D721Med (cell line): Measurements from ENCODE around the gene TOR1AIP2.
"Not testable (repeated sequence)": the region's sequence is repeated elsewhere in the genome, so short reads cannot be mapped to it uniquely, and the experiment has no call there.

Source experiments
- DNase-seq: peaks from one replicate; pipeline ENCODE4 v3.0.0; 2011; ENCODE audit warnings: low spot score; ENCODE audit not compliant: insufficient read length
- FAIRE-seq: peaks from 2 replicates; lab custom pipeline; 2011; peaks lifted over from hg19 to GRCh38; lab: Jason Lieb, UNC
- TF ChIP-seq, protein P1 (sequence below): IDR thresholded peaks from 2 replicates; pipeline ENCODE4 v1.5.1; 2012; ENCODE audit warnings: mild to moderate bottlenecking, control low read depth; ENCODE audit not compliant: insufficient read depth; ENCODE audit errors: missing control alignments

TOR1AIP2 gene

DNA sequence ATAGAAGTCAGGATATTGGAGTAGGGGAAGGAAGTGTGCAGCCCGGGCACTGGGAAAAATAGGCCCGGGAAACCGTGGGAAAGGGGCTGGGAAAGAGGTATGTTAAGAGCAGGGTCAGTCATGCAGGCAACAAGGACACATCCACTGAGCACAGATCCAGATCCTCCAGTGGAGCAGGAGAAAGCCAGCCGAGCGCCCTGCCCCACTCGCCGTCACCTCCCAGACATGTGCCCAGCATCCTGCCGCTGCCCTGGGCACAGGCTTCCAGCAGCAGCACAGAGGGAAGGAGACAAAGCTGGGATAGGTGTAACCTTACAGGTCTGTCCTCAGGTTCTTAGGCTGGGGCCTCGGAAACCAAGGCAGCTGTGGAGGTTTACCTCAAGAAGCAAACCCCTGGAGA is 70.3 kb downstream of the TOR1AIP2 start:
- FAIRE-seq (no peak), DNase-seq (no peak)
- TF ChIP-seq, protein P1, sequence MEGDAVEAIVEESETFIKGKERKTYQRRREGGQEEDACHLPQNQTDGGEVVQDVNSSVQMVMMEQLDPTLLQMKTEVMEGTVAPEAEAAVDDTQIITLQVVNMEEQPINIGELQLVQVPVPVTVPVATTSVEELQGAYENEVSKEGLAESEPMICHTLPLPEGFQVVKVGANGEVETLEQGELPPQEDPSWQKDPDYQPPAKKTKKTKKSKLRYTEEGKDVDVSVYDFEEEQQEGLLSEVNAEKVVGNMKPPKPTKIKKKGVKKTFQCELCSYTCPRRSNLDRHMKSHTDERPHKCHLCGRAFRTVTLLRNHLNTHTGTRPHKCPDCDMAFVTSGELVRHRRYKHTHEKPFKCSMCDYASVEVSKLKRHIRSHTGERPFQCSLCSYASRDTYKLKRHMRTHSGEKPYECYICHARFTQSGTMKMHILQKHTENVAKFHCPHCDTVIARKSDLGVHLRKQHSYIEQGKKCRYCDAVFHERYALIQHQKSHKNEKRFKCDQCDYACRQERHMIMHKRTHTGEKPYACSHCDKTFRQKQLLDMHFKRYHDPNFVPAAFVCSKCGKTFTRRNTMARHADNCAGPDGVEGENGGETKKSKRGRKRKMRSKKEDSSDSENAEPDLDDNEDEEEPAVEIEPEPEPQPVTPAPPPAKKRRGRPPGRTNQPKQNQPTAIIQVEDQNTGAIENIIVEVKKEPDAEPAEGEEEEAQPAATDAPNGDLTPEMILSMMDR: no peak

- FAIRE-seq (no peak), DNase-seq (no peak)
- TF ChIP-seq, protein P1: no peak
Measured at GRCh38 chr1:179806333-179806732, 71.3 kb downstream of the TOR1AIP2 start.

DNA sequence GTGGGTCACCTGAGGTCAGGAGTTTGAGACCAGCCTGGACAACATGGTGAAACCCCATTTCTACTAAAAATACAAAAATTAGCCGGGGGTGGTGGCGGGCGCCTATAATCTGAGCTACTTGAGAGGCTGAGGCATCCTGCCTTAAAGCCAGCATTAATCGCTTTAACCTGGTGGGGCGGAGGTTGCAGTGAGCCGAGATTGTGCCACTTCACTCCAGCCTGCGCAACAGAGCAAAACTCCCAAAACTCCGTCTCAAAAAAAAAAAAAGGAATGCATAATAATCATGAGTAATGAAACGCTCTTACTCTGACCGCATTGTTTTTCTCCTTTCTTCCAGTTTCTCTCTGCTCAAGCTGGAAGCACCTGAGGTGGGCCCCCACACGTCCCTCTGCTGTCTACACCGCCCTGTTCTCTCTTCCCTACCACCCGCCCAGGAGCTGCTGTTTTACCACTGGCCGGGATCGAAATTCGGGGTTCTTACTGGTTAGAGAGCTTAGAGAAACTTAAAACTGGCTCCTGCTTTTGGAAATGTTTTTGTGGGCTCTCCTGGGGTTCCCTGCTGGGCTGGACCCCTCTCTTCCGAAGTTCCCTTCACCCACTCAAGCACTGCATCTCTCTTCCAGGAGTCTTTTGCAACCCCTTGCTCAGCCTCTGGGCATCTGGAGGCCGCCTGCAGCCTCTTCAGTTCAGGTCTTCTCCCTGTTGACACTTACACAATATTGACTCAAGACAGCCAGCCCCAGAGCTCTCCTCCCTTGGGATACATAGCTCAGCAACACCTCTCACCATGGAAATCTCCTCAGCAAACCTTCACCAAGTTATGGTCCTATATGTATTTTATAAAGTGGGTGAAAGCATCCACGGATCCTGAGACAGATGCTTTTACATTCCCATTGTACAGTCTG is 72.1 kb downstream of the TOR1AIP2 start:
- no peak for DNase-seq
- FAIRE-seq: no peak
- TF ChIP-seq, protein P1: no peak

- FAIRE-seq, DNase-seq: not testable (repeated sequence)
Measured at GRCh38 chr1:179804417-179804816, 73.2 kb downstream of the TOR1AIP2 start.

GRCh38 chr1:179803918-179804317 is 73.7 kb downstream of the TOR1AIP2 start:
- TF ChIP-seq, protein P1: no peak
- DNase-seq (no peak), FAIRE-seq (no peak)

GRCh38 chr1:179803104-179803503 is 74.5 kb downstream of the TOR1AIP2 start:
- DNase-seq (no peak), FAIRE-seq (no peak)

DNA sequence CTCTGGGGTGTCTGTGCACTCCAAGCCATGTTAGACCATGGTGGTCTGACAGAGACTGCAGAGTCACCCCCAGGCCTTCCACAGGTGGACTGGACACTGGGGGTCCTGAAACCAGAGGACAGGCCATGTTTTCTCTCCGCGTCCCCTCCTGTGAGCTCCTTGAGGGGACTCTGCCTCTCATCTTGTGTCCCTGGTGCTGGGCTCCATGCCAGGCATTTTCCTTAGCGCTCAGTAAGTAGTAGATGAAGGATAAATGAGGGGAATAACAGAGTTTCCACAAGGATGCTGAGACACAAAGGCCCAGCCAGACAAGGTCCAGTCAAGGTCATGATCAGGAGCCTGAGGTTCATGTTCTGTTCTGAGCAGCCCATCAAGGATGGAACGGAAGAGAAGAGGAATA is 77.1 kb downstream of the TOR1AIP2 start:
- no peak for DNase-seq
- TF ChIP-seq, protein P1: no peak
- no peak for FAIRE-seq

More at GRCh38 chr1:179803104-179803503, 74.5 kb downstream of the TOR1AIP2 start:
- TF ChIP-seq, protein P1: no peak
